Measurements from ENCODE around the gene CHEK1. TPM values are rescaled to one million over a fixed set of nuclear protein-coding genes. Genes with fewer than 3 reads are reported as not detected.

CHEK1 gene
- total RNA-seq, 2 experiments from 2014 or later: 164 to 167 TPM

GRCh38 chr11:125637840-125638239 is 12.9 kb downstream of the CHEK1 start:
- no peak for DNase-seq
- CTCF ChIA-PET: no interaction called here
- H3K27ac Mint-ChIP-seq: no peak overlapping the region

GRCh38 chr11:125638315-125638714 is 13.4 kb downstream of the CHEK1 start:
- Mint-ChIP-seq H3K27me3 (ENCODE audit: low read depth) (no peaks in the 10 kb centered on the region), H3K36me3 (ENCODE audit: low read depth) (peaks cover 71% of the 10 kb centered on the region), H3K4me3 (no peak overlapping the region), H3K4me1 (ENCODE audit: low read depth) (no peaks in the 10 kb centered on the region), H3K9me3 (no peaks in the 10 kb centered on the region), H3K27ac (no peak overlapping the region)
- intact Hi-C loops (cut with micrococcal nuclease): no loop called here
- no peak for DNase-seq
- CTCF ChIA-PET: no interaction called here

More at GRCh38 chr11:125637840-125638239, 12.9 kb downstream of the CHEK1 start:
- intact Hi-C loops (cut with micrococcal nuclease): no loop called here
- Mint-ChIP-seq H3K27me3 (ENCODE audit: low read depth) (no peaks in the 10 kb centered on the region), H3K4me1 (ENCODE audit: low read depth) (no peaks in the 10 kb centered on the region), H3K36me3 (ENCODE audit: low read depth) (peaks cover 73% of the 10 kb centered on the region), H3K4me3 (no peak overlapping the region), H3K9me3 (no peaks in the 10 kb centered on the region)

- Mint-ChIP-seq H3K4me3 (no peak overlapping the region), H3K27me3 (ENCODE audit: low read depth) (no peaks in the 10 kb centered on the region), H3K4me1 (ENCODE audit: low read depth) (peaks cover 4% of the 10 kb centered on the region), H3K36me3 (ENCODE audit: low read depth) (peaks cover 63% of the 10 kb centered on the region), H3K27ac (no peak overlapping the region), H3K9me3 (no peaks in the 10 kb centered on the region)
- DNase-seq: no peak
- intact Hi-C loops (cut with micrococcal nuclease): no loop called here
- CTCF ChIA-PET: interaction anchor here (0.5 kb wide), 1 partner anchor 225 kb away, joined by 5 read pairs; no protein-coding TSS in a partner anchor
These were observed 20.9 kb downstream of the CHEK1 start for GRCh38 chr11:125645871-125646270.

GRCh38 chr11:125649465-125650166 is 24.7 kb downstream of the CHEK1 start:
- no peak overlapping the region for H3K27ac Mint-ChIP-seq

GRCh38 chr11:125662689-125663088 is 37.7 kb downstream of the CHEK1 start:
- DNase-seq: no peak
- Mint-ChIP-seq H3K4me3 (no peak overlapping the region), H3K27me3 (ENCODE audit: low read depth) (no peaks in the 10 kb centered on the region), H3K36me3 (ENCODE audit: low read depth) (peaks cover 66% of the 10 kb centered on the region), H3K27ac (no peak overlapping the region), H3K9me3 (peaks cover 8% of the 10 kb centered on the region), H3K4me1 (ENCODE audit: low read depth) (peaks cover 10% of the 10 kb centered on the region)
- intact Hi-C loops (cut with micrococcal nuclease): no loop called here
- CTCF ChIA-PET: no interaction called here

More at GRCh38 chr11:125649465-125650166, 24.7 kb downstream of the CHEK1 start:
- DNase-seq: no peak
- intact Hi-C loops (cut with micrococcal nuclease): no loop called here
- no peak overlapping the region for H3K4me3 Mint-ChIP-seq
- no peaks in the 10 kb centered on the region for H3K9me3 Mint-ChIP-seq
- peaks cover 62% of the 10 kb centered on the region for H3K36me3 Mint-ChIP-seq (ENCODE audit: low read depth)
- CTCF ChIA-PET: no interaction called here
- H3K27me3 Mint-ChIP-seq (ENCODE audit: low read depth): no peaks in the 10 kb centered on the region
- H3K4me1 Mint-ChIP-seq (ENCODE audit: low read depth): peaks cover 4% of the 10 kb centered on the region

- no peaks in the 10 kb centered on the region for H3K27me3 Mint-ChIP-seq (ENCODE audit: low read depth)
- CTCF ChIA-PET: no interaction called here
- no peak overlapping the region for H3K4me3 Mint-ChIP-seq
- peaks cover 10% of the 10 kb centered on the region for H3K4me1 Mint-ChIP-seq (ENCODE audit: low read depth)
- H3K9me3 Mint-ChIP-seq: peaks cover 8% of the 10 kb centered on the region
- intact Hi-C loops (cut with micrococcal nuclease): no loop called here
- DNase-seq: no peak
- H3K36me3 Mint-ChIP-seq (ENCODE audit: low read depth): peaks cover 65% of the 10 kb centered on the region
- H3K27ac Mint-ChIP-seq: no peak overlapping the region
These were observed 38.9 kb downstream of the CHEK1 start for GRCh38 chr11:125663910-125664309.

- Mint-ChIP-seq H3K4me1 (ENCODE audit: low read depth) (peaks cover 7% of the 10 kb centered on the region), H3K27me3 (ENCODE audit: low read depth) (no peaks in the 10 kb centered on the region), H3K27ac (no peak overlapping the region), H3K4me3 (no peak overlapping the region), H3K36me3 (ENCODE audit: low read depth) (peaks cover 71% of the 10 kb centered on the region), H3K9me3 (peaks cover 8% of the 10 kb centered on the region)
- intact Hi-C loops (cut with micrococcal nuclease): no loop called here
- CTCF ChIA-PET: interaction anchor here (0.6 kb wide), 1 partner anchor 85 kb away, joined by 4 read pairs; no protein-coding TSS in a partner anchor
- no peak for DNase-seq
These were observed 42.2 kb downstream of the CHEK1 start for GRCh38 chr11:125667151-125667550.

GRCh38 chr11:125670172-125670571 is 45.2 kb downstream of the CHEK1 start:
- Mint-ChIP-seq H3K27me3 (ENCODE audit: low read depth) (no peaks in the 10 kb centered on the region), H3K36me3 (ENCODE audit: low read depth) (peaks cover 44% of the 10 kb centered on the region), H3K9me3 (peaks cover 8% of the 10 kb centered on the region), H3K4me3 (no peak overlapping the region), H3K27ac (no peak overlapping the region), H3K4me1 (ENCODE audit: low read depth) (no peaks in the 10 kb centered on the region)
- intact Hi-C loops (cut with micrococcal nuclease): no loop called here
- DNase-seq: no peak
- CTCF ChIA-PET: no interaction called here

GRCh38 chr11:125671561-125671960 is 46.6 kb downstream of the CHEK1 start:
- Mint-ChIP-seq H3K4me1 (ENCODE audit: low read depth) (no peaks in the 10 kb centered on the region), H3K36me3 (ENCODE audit: low read depth) (peaks cover 39% of the 10 kb centered on the region), H3K27ac (no peak overlapping the region), H3K4me3 (no peak overlapping the region), H3K27me3 (ENCODE audit: low read depth) (no peaks in the 10 kb centered on the region), H3K9me3 (peaks cover 6% of the 10 kb centered on the region)
- intact Hi-C loops (cut with micrococcal nuclease): no loop called here
- CTCF ChIA-PET: no interaction called here
- DNase-seq: no peak

GRCh38 chr11:125674210-125674609 is 49.2 kb downstream of the CHEK1 start:
- H3K9me3 Mint-ChIP-seq: no peaks in the 10 kb centered on the region
- peaks cover 44% of the 10 kb centered on the region for H3K36me3 Mint-ChIP-seq (ENCODE audit: low read depth)
- H3K4me3 Mint-ChIP-seq: no peak overlapping the region
- intact Hi-C loops (cut with micrococcal nuclease): no loop called here
- no peak for DNase-seq
- no peaks in the 10 kb centered on the region for H3K27me3 Mint-ChIP-seq (ENCODE audit: low read depth)
- H3K4me1 Mint-ChIP-seq (ENCODE audit: low read depth): no peaks in the 10 kb centered on the region
- CTCF ChIA-PET: no interaction called here
- H3K27ac Mint-ChIP-seq: no peak overlapping the region

GRCh38 chr11:125675196-125675595 is 50.2 kb downstream of the CHEK1 start:
- Mint-ChIP-seq H3K4me3 (no peak overlapping the region), H3K36me3 (ENCODE audit: low read depth) (peaks cover 44% of the 10 kb centered on the region), H3K9me3 (no peaks in the 10 kb centered on the region), H3K4me1 (ENCODE audit: low read depth) (peaks cover 4% of the 10 kb centered on the region), H3K27me3 (ENCODE audit: low read depth) (no peaks in the 10 kb centered on the region), H3K27ac (no peak overlapping the region)
- no peak for DNase-seq
- intact Hi-C loops (cut with micrococcal nuclease): no loop called here
- CTCF ChIA-PET: no interaction called here

GRCh38 chr11:125679397-125679796 is 54.4 kb downstream of the CHEK1 start:
- peaks cover 33% of the 10 kb centered on the region for H3K36me3 Mint-ChIP-seq (ENCODE audit: low read depth)
- no peak for DNase-seq
- H3K27ac Mint-ChIP-seq: no peak overlapping the region
- no peaks in the 10 kb centered on the region for H3K9me3 Mint-ChIP-seq
- peaks cover 4% of the 10 kb centered on the region for H3K4me1 Mint-ChIP-seq (ENCODE audit: low read depth)
- intact Hi-C loops (cut with micrococcal nuclease): no loop called here
- CTCF ChIA-PET: interaction anchor here (1.4 kb wide), 1 partner anchor 53 kb away, joined by 3 read pairs; no protein-coding TSS in a partner anchor
- no peaks in the 10 kb centered on the region for H3K27me3 Mint-ChIP-seq (ENCODE audit: low read depth)
- no peak overlapping the region for H3K4me3 Mint-ChIP-seq

GRCh38 chr11:125679837-125680236 is 54.9 kb downstream of the CHEK1 start:
- Mint-ChIP-seq H3K9me3 (no peaks in the 10 kb centered on the region), H3K4me1 (ENCODE audit: low read depth) (peaks cover 4% of the 10 kb centered on the region), H3K27me3 (ENCODE audit: low read depth) (no peaks in the 10 kb centered on the region), H3K27ac (no peak overlapping the region), H3K4me3 (no peak overlapping the region), H3K36me3 (ENCODE audit: low read depth) (peaks cover 33% of the 10 kb centered on the region)
- CTCF ChIA-PET: interaction anchor here (0.7 to 1.4 kb wide), 2 partner anchors 53 to 110 kb away, joined by 3 read pairs; partner anchors contain the start of gene EI24
- intact Hi-C loops (cut with micrococcal nuclease): no loop called here
- DNase-seq: no peak
